Central memory CD4-positive, alpha-beta T cell (primary cell): Measurements from ENCODE around the gene YBX1.
"Not testable (repeated sequence)": the region's sequence is repeated elsewhere in the genome, so short reads cannot be mapped to it uniquely, and the experiment has no call there.

ENCODE experiments used
- DNase-seq: peaks from one replicate; pipeline ENCODE4 v3.0.0; 2022

Gene YBX1

DNA sequence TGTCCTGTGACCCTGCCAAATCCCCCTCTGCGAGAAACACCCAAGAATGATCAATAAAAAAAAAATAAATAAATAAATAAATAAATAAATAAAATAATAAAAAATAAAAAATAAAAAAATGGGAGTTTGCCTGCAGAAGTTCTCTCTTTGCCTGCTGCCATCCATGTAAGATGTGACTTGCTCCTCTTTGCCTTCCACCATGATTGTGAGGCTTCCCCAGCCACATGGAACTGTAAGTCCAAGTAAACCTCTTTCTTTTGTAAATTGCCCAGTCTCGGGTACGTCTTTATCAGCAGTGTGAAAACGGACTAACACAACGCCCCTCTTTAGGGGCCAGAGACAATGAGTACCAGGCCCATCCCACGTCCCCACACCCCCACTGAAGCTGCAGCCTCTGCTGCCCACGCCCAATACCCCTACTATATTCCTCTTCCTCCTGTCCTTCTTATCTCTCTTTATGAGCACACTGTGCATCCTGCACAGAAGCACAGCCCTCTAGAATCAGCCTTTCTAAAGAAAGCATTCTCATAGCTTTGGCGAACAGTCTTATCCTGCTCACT is 69.4 kb downstream of the YBX1 start:
- not testable (repeated sequence) for DNase-seq

DNA sequence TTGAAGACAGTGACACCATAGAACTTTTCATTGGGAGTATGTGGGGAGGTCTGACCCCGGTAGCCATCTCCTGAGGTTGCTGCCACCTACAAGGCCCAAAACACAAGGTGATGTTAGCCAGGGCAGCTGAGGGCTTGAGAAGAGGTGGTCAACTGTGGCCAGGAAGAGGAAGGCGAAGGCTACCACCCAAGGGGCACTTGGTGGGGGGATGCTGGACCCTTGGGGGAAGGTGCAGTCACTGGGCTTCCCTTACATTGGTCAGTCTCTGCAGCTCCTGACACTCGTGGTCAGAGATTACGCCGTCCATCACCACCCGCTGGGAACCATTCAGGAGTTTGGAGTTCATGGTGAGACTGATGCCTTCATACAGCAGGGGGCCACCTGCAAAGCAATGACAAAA is 70.1 kb downstream of the YBX1 start:
- DNase-seq, result no peak

DNA sequence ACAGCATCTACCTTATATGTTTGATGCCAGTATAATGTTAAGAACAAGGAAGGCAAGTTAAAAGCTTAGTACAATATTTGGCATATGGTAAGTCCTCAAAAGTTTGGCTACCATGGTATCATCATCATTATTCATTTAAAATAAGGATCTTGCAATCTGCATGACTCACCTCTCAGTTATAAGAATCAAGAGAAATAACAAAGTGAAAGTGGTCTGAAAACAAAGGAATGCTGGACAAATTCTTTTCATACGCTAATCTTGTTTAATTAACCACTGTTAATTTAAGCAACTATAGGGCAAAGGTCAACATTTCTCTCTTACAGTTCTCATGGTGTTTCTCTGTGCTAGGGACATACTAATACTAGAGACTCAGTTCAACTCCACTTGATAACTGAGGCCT is 70.9 kb downstream of the YBX1 start:
- no peak for DNase-seq
